ENCODE measurements around the gene PNPLA8. TPM values are rescaled to one million over a fixed set of nuclear protein-coding genes. Genes with fewer than 3 reads are reported as not detected.

Gene PNPLA8
- total and polyA plus RNA-seq, 11 donors, result 12.5 to 61.5 (median 32.8) TPM

DNA sequence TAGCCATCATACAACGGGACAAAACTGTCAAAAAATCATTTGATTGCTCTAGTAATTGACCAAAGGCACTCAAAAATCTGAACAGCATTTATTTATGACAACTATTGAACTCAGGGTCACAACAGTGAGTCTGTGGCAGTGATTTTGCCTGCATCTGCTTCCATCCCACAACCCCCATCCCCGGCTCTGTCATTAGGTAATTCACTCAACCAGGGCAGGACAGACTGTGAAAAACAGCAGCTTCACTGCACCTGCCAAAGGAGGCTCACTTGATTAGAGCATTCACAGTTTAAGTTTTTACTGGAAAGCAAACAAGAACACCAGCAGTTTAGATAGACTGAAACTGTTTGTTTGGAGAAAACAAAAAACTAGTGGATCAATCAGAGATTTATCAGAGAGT is 91.9 kb downstream of the PNPLA8 start:
- H3K4me3 ChIP-seq, result no peak overlapping the region
- no peaks in the 10 kb centered on the region for H3K4me1 ChIP-seq
- peaks cover 0 to 10% (median 0%) of the 10 kb centered on the region in 9 donors for H3K27me3 ChIP-seq
- 67 to 79% (median 78%) methylated on average over 2 of the region's 2 CpGs for WGBS, 4 donors
- DNase-seq (no peak), ATAC-seq (no peak)
- intact Hi-C loops (cut with DNase I), result no loop called here
- H3K9me3 ChIP-seq, result no peaks in the 10 kb centered on the region
- H3K27ac ChIP-seq, result no peak overlapping the region
- no peaks in the 10 kb centered on the region for H3K36me3 ChIP-seq
- no peak for TF ChIP-seq POLR2A (IDR thresholded peaks at IDR 0.05)
- TF ChIP-seq, protein P1, sequence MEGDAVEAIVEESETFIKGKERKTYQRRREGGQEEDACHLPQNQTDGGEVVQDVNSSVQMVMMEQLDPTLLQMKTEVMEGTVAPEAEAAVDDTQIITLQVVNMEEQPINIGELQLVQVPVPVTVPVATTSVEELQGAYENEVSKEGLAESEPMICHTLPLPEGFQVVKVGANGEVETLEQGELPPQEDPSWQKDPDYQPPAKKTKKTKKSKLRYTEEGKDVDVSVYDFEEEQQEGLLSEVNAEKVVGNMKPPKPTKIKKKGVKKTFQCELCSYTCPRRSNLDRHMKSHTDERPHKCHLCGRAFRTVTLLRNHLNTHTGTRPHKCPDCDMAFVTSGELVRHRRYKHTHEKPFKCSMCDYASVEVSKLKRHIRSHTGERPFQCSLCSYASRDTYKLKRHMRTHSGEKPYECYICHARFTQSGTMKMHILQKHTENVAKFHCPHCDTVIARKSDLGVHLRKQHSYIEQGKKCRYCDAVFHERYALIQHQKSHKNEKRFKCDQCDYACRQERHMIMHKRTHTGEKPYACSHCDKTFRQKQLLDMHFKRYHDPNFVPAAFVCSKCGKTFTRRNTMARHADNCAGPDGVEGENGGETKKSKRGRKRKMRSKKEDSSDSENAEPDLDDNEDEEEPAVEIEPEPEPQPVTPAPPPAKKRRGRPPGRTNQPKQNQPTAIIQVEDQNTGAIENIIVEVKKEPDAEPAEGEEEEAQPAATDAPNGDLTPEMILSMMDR (IDR thresholded peaks at IDR 0.05), result no peak

DNA sequence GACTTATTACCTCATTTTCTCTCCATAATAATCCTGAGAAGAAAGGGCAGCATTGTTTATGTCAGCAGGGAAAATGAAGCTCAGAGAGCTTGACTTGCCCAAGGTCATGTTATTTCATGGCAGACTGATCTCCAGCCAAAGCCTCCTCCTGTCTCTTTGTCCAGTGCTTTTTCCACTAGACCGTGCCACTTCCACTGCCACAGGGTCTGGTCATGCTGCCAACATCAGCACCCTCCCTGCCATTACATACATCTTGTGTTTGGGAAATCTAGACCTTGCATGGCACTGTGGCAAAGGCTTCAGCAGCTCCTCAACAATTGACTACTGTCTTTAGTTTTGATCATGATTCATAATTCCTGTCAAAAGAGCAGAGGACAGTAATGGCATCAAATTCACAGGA is 94.8 kb downstream of the PNPLA8 start:
- WGBS, 4 donors, result 75 to 92% (median 84%) methylated on average over 1 of the region's 1 CpG
- intact Hi-C loops (cut with DNase I), result no loop called here

DNA sequence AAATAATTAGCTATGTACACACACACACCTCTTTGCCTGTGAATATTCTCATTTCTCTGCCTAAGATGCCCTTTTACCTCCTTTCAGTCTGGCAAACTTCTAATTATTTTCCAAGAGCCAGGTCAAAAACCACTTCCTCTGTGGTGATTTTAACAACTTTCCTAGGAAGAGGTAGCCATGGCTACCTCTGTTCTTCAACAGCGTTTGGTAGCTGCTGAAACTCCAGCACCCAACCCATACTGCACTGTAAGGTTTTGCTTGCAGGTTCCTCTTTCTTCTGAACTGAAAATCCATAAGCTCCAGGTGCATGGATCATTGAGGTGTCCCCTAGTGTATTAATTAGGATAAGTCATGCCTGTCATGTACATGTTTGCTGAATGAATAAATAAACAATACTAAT is 95.3 kb downstream of the PNPLA8 start:
- TF ChIP-seq, protein P1 (IDR thresholded peaks at IDR 0.05), result no peak
- no peak for TF ChIP-seq POLR2A (IDR thresholded peaks at IDR 0.05)
- no peak overlapping the region for H3K4me3 ChIP-seq
- H3K27me3 ChIP-seq, result peaks cover 0 to 24% (median 0%) of the 10 kb centered on the region in 9 donors
- DNase-seq (no peak), ATAC-seq (no peak)
- no peaks in the 10 kb centered on the region for H3K9me3 ChIP-seq
- H3K27ac ChIP-seq, result no peak overlapping the region
- no peaks in the 10 kb centered on the region for H3K4me1 ChIP-seq
- no peaks in the 10 kb centered on the region for H3K36me3 ChIP-seq
- intact Hi-C loops (cut with DNase I), result no loop called here
- 47 to 55% (median 50%) methylated on average over 1 of the region's 1 CpG for WGBS, 4 donors

More for the DNA sequence above, 94.8 kb downstream of the PNPLA8 start:
- no peak overlapping the region for H3K27ac ChIP-seq
- DNase-seq (no peak), ATAC-seq (no peak)
- no peak overlapping the region for H3K4me3 ChIP-seq
- H3K9me3 ChIP-seq, result no peaks in the 10 kb centered on the region
- no peaks in the 10 kb centered on the region for H3K4me1 ChIP-seq
- TF ChIP-seq, protein P1 (IDR thresholded peaks at IDR 0.05), result no peak
- TF ChIP-seq POLR2A (IDR thresholded peaks at IDR 0.05), result no peak
- H3K27me3 ChIP-seq, result peaks cover 0 to 21% (median 0%) of the 10 kb centered on the region in 9 donors
- H3K36me3 ChIP-seq, result no peaks in the 10 kb centered on the region

DNA sequence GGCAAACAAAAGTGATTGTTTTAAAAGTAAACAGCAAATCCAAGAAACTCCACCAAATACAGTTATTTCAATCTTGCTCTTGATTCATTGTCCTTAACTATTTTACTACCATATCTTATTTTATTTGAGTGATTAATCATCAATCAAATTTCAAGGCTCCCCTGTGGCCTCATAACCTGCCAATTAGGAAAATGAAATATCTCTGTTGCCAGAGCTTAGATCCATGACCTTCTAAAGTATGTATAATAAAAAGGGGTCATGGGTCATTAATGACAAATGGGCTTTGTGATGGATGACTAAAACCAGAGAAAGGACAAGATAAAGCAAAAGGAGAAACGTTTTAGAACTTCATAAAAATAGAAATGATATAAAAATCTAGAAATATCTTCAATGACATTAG is 98.2 kb downstream of the PNPLA8 start:
- peaks cover 0 to 24% (median 0%) of the 10 kb centered on the region in 9 donors for H3K27me3 ChIP-seq
- ATAC-seq, result no peak
- no peak overlapping the region for H3K27ac ChIP-seq
- H3K36me3 ChIP-seq, result no peaks in the 10 kb centered on the region
- H3K9me3 ChIP-seq, result no peaks in the 10 kb centered on the region
- no peak overlapping the region for H3K4me3 ChIP-seq
- 26 to 42% (median 27%) methylated on average over 1 of the region's 1 CpG for WGBS, 4 donors
- intact Hi-C loops (cut with DNase I), result no loop called here
- DNase-seq, result no peak
- no peak for TF ChIP-seq POLR2A (IDR thresholded peaks at IDR 0.05)
- TF ChIP-seq, protein P1 (IDR thresholded peaks at IDR 0.05), result no peak
- H3K4me1 ChIP-seq, result no peaks in the 10 kb centered on the region

Measured in heart left ventricle (tissue), 16 donors.